HCT116 (cell line): ENCODE measurements around the gene SCARF2. TPM values are rescaled to one million over a fixed set of nuclear protein-coding genes. Genes with fewer than 3 reads are reported as not detected.

Experiments used
- ATAC-seq: fragments of 200-7000 bp; cut with Tn5 transposase; 2 replicates; pipeline ENCODE4 v1.9.1; 2020; ENCODE audit warnings: mild to moderate bottlenecking, moderate library complexity
- BruUV-seq: library from RNA; stranded (reverse); fragments of 400-500 nt; replicated peaks from 2 replicates; lab custom pipeline; 2021; lab: Mats Ljungman, UMichigan
- CTCF ChIA-PET: fragments of 300-600 bp; sonication (Branson Sonifier 250); formaldehyde crosslinking; loops from one replicate; lab custom pipeline; 2021; ENCODE audit warnings: antibody characterized with exemption; lab: Charles Lee
- POLR2A ChIA-PET: fragments of 300-600, 350-600 bp; sonication (Branson Sonifier 250); formaldehyde crosslinking; loops from one replicate; lab custom pipeline; 2021; ENCODE audit warnings: antibody characterized with exemption; lab: Charles Lee
- RAD21 ChIA-PET, 2 experiments: fragments of 300-600 bp; sonication (Branson Sonifier 250); formaldehyde crosslinking; loops; one replicate each; lab custom pipeline; 2023; ENCODE audit warnings: low total read pairs in 2 of 2; ENCODE audit not compliant: uncharacterized antibody in 2 of 2, unreplicated experiment in 2 of 2, low non-redundant PET in 1 of 2; lab: Charles Lee
- DNase-seq: peaks from one replicate; pipeline ENCODE4 v3.0.0-alpha.2; 2010; ENCODE audit warnings: low read depth, low spot score
- H2AFZ ChIP-seq: fragments of 200-600 bp; shearing (Covaris generic), sonication (generic); 2 replicates; pipeline ENCODE4 v1.6.1; 2017; ENCODE audit warnings: low read depth, mixed run types, mixed read lengths, antibody characterized with exemption, low read length; ENCODE audit not compliant: poor library complexity, severe bottlenecking
- H3K27ac ChIP-seq: 2 replicates; pipeline ENCODE4 v1.5.1; 2012; ENCODE audit warnings: low read depth, low read length
- H3K27me3 ChIP-seq: fragments of 200-600 bp; sonication (generic); 2 replicates; pipeline ENCODE4 v1.6.1; 2016; ENCODE audit warnings: mixed run types, low read length, mixed read lengths; ENCODE audit not compliant: insufficient read depth
- H3K36me3 ChIP-seq, 2 experiments: fragments of 200-500 bp in 1 of 2; fragments of 200-600 bp in 1 of 2; sonication (Bioruptor generic) in 1 of 2; sonication (generic) in 1 of 2; 2 replicates each; pipeline versions ENCODE4 v1.5.1 to v1.6.1; 2014 to 2016; ENCODE audit warnings: low read length in 2 of 2, inconsistent platforms in 1 of 2, mixed read lengths in 1 of 2, mixed run types in 1 of 2; ENCODE audit not compliant: insufficient read depth in 2 of 2, control insufficient read depth in 1 of 2
- H3K4me1 ChIP-seq, 2 experiments: fragments of 200-600 bp in 1 of 2; sonication (generic) in 1 of 2; 2 replicates each; pipeline versions ENCODE4 v1.5.1 to v1.6.1; 2012 to 2017; ENCODE audit warnings: low read length in 2 of 2, inconsistent platforms in 1 of 2, mild to moderate bottlenecking in 1 of 2, mixed read lengths in 1 of 2, mixed run types in 1 of 2, moderate library complexity in 1 of 2; ENCODE audit not compliant: insufficient read depth in 2 of 2, control insufficient read depth in 1 of 2
- H3K4me2 ChIP-seq: fragments of 200-600 bp; sonication (generic); 2 replicates; pipeline ENCODE4 v1.6.1; 2017; ENCODE audit warnings: mixed run types, low read length, mixed read lengths
- H3K4me3 ChIP-seq, 2 experiments: fragments of 200-600 bp in 1 of 2; sonication (generic) in 1 of 2; replicated peaks in 1 of 2; 2 replicates each; pipeline ENCODE4 v1.5.1; 2011 to 2016; ENCODE audit warnings: low read length in 2 of 2, control low read depth in 1 of 2, low read depth in 1 of 2, mild to moderate bottlenecking in 1 of 2, mixed read lengths in 1 of 2, mixed run types in 1 of 2
- H3K79me2 ChIP-seq: fragments of 200-600 bp; sonication (generic); 2 replicates; pipeline ENCODE4 v1.6.1; 2017; ENCODE audit warnings: mild to moderate bottlenecking, mixed run types, low read length, moderate library complexity, mixed read lengths; ENCODE audit not compliant: insufficient read depth
- H3K9ac ChIP-seq: fragments of 200-600 bp; sonication (generic); 2 replicates; pipeline ENCODE4 v1.6.1; 2016; ENCODE audit warnings: low read length, mixed read lengths
- H3K9me2 ChIP-seq: fragments of 200-600 bp; sonication (generic), shearing (Covaris generic); 2 replicates; pipeline ENCODE4 v1.6.1; 2017; ENCODE audit warnings: mixed run types, mild to moderate bottlenecking, moderate library complexity; ENCODE audit not compliant: insufficient read depth
- H3K9me3 ChIP-seq, 2 experiments: fragments of 200-500 bp in 1 of 2; fragments of 200-600 bp in 1 of 2; sonication (Bioruptor generic) in 1 of 2; sonication (generic) in 1 of 2; 2 replicates each; pipeline ENCODE4 v1.6.1; 2014 to 2017; ENCODE audit warnings: low read length in 2 of 2, mixed read lengths in 2 of 2, inconsistent platforms in 1 of 2, low read depth in 1 of 2, mild to moderate bottlenecking in 1 of 2, mixed run types in 1 of 2, moderate library complexity in 1 of 2; ENCODE audit not compliant: control insufficient read depth in 1 of 2, insufficient read depth in 1 of 2
- H4K20me1 ChIP-seq: fragments of 200-600 bp; sonication (generic), shearing (Covaris generic); 2 replicates; pipeline ENCODE4 v1.6.1; 2017; ENCODE audit warnings: mixed run types, mild to moderate bottlenecking, moderate library complexity; ENCODE audit not compliant: insufficient read depth
- CBX3 ChIP-seq: IDR thresholded peaks from 2 replicates; pipeline ENCODE4 v1.6.1; 2012; ENCODE audit warnings: low read depth
- EGR1 ChIP-seq: IDR thresholded peaks from 2 replicates; pipeline ENCODE4 v1.6.1; 2012; ENCODE audit warnings: low read depth
- EZH2phosphoT487 ChIP-seq: fragments of 200-600 bp; IDR thresholded peaks from 2 replicates; pipeline ENCODE4 v1.6.1; 2018; ENCODE audit warnings: antibody characterized with exemption, borderline replicate concordance
- FOSL1 ChIP-seq: IDR thresholded peaks from 2 replicates; pipeline ENCODE4 v1.6.1; 2012; ENCODE audit warnings: low read depth
- POLR2A ChIP-seq: IDR thresholded peaks from 2 replicates; pipeline ENCODE4 v1.7.0; 2011; ENCODE audit warnings: borderline replicate concordance; ENCODE audit not compliant: insufficient read depth, insufficient read length; ENCODE audit errors: extremely low read depth
- RAD21 ChIP-seq: IDR thresholded peaks from 2 replicates; pipeline ENCODE4 v1.6.1; 2012; ENCODE audit warnings: low read depth, mild to moderate bottlenecking
- SP1 ChIP-seq: IDR thresholded peaks from 2 replicates; pipeline ENCODE4 v1.6.1; 2012; ENCODE audit warnings: low read depth
- ZFX ChIP-seq: fragments of 450-650 bp; IDR thresholded peaks from 2 replicates; pipeline ENCODE4 v1.6.1; 2017
- intact Hi-C: fragments of 100-400 bp; cut with micrococcal nuclease; formaldehyde crosslinking; loops from 2 replicates; pipeline ENCODE4 v1.10.0; 2022
- total RNA-seq: library from RNA; stranded (reverse); gene quantifications from one replicate; pipeline ENCODE4 v1.2.1, GENCODE V29; 2021; ENCODE audit not compliant: unreplicated experiment
- TF ChIP-seq, protein P1 (sequence below): IDR thresholded peaks from 2 replicates; pipeline ENCODE4 v1.6.1; 2011; ENCODE audit warnings: mild to moderate bottlenecking, low read length, moderate library complexity; ENCODE audit not compliant: insufficient replicate concordance; ENCODE audit errors: extremely low read depth
- TF ChIP-seq, protein P2 (sequence below), 3 experiments: fragments of 200-600 bp in 1 of 3; sonication (generic) in 1 of 3; IDR thresholded peaks in 2 of 3; conservative IDR thresholded peaks in 1 of 3; 2 replicates each; pipeline ENCODE4 v1.5.1; 2012 to 2017; ENCODE audit warnings: low read depth in 2 of 3, low read length in 2 of 3, antibody characterized with exemption in 1 of 3, borderline replicate concordance in 1 of 3, control low read depth in 1 of 3, mild to moderate bottlenecking in 1 of 3, mixed read lengths in 1 of 3, mixed run types in 1 of 3, moderate library complexity in 1 of 3; ENCODE audit not compliant: insufficient read depth in 1 of 3
- TF ChIP-seq, protein P3 (sequence below): IDR thresholded peaks from 2 replicates; pipeline ENCODE4 v1.6.1; 2012; ENCODE audit warnings: low read depth
- TF ChIP-seq, protein P4 (sequence below): IDR thresholded peaks from 2 replicates; pipeline ENCODE4 v1.6.1; 2012
- TF ChIP-seq, protein P5 (sequence below): IDR thresholded peaks from 2 replicates; pipeline ENCODE4 v1.6.1; 2012

SCARF2 gene
- total RNA-seq, 1 experiment from 2014 or later: 2.5 TPM

DNA sequence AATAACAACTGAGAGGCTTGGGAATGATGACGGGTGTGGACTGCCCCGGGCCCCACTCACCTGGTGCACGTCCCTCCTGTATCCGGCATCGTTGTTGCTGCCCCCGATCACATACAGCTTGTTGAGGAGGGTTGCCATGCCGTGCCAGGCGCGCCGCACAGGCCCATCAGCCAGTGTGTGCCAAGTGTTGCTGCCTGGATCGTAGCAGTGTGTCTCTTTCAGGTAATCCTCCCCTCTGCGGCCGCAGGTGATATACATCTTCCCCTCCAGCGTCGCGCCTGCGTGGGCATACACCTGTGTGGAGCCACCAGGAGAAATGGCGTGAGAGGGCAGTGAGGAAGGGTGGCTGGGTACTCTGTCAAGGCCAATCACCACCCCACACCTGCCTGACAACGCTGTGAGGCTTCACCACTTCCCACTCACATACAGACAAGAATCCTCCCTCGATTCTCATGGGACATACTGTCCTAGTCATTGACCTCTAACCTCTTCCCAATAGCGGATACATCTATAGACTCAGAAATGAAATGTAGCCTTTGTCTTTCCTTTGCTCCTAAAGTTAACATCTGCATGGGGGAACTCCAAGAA is 8.9 kb upstream of the SCARF2 start:
- ATAC-seq (no peak), DNase-seq (no peak)
- RAD21 ChIA-PET: no interaction called here
- Histone ChIP-seq H3K79me2 (no peaks in the 10 kb centered on the region), H3K9ac (no peak overlapping the region), H3K4me3 (no peak overlapping the region), H3K27me3 (no peaks in the 10 kb centered on the region), H3K36me3 (no peaks in the 10 kb centered on the region; a peak in 1 of 4 replicates), H3K9me3 (no peaks in the 10 kb centered on the region), H3K4me2 (no peak overlapping the region), H2AFZ (no peak overlapping the region), H4K20me1 (no peaks in the 10 kb centered on the region), H3K4me1 (no peaks in the 10 kb centered on the region), H3K27ac (no peak overlapping the region), H3K9me2 (no peaks in the 10 kb centered on the region)
- BruUV-seq: no TSS peak
- intact Hi-C loops: no loop called here
- CTCF ChIA-PET: no interaction called here
- TF ChIP-seq, protein P1, sequence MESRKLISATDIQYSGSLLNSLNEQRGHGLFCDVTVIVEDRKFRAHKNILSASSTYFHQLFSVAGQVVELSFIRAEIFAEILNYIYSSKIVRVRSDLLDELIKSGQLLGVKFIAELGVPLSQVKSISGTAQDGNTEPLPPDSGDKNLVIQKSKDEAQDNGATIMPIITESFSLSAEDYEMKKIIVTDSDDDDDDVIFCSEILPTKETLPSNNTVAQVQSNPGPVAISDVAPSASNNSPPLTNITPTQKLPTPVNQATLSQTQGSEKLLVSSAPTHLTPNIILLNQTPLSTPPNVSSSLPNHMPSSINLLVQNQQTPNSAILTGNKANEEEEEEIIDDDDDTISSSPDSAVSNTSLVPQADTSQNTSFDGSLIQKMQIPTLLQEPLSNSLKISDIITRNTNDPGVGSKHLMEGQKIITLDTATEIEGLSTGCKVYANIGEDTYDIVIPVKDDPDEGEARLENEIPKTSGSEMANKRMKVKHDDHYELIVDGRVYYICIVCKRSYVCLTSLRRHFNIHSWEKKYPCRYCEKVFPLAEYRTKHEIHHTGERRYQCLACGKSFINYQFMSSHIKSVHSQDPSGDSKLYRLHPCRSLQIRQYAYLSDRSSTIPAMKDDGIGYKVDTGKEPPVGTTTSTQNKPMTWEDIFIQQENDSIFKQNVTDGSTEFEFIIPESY: no peak
- TF ChIP-seq FOSL1 (no peak), RAD21 (no peak), ZFX (no peak), EZH2phosphoT487 (no peak), POLR2A (no peak), CBX3 (no peak), SP1 (no peak), EGR1 (no peak)
- TF ChIP-seq, protein P2, sequence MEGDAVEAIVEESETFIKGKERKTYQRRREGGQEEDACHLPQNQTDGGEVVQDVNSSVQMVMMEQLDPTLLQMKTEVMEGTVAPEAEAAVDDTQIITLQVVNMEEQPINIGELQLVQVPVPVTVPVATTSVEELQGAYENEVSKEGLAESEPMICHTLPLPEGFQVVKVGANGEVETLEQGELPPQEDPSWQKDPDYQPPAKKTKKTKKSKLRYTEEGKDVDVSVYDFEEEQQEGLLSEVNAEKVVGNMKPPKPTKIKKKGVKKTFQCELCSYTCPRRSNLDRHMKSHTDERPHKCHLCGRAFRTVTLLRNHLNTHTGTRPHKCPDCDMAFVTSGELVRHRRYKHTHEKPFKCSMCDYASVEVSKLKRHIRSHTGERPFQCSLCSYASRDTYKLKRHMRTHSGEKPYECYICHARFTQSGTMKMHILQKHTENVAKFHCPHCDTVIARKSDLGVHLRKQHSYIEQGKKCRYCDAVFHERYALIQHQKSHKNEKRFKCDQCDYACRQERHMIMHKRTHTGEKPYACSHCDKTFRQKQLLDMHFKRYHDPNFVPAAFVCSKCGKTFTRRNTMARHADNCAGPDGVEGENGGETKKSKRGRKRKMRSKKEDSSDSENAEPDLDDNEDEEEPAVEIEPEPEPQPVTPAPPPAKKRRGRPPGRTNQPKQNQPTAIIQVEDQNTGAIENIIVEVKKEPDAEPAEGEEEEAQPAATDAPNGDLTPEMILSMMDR (IDR thresholded peaks at IDR 0.05 in 2 of 3, conservative IDR thresholded peaks at IDR 0.05 in 1 of 3; ENCODE audit: borderline replicate concordance in 1 of 3, insufficient read depth in 1 of 3, low read depth in 2 of 3, low read length in 2 of 3): no peak
- TF ChIP-seq, protein P3, sequence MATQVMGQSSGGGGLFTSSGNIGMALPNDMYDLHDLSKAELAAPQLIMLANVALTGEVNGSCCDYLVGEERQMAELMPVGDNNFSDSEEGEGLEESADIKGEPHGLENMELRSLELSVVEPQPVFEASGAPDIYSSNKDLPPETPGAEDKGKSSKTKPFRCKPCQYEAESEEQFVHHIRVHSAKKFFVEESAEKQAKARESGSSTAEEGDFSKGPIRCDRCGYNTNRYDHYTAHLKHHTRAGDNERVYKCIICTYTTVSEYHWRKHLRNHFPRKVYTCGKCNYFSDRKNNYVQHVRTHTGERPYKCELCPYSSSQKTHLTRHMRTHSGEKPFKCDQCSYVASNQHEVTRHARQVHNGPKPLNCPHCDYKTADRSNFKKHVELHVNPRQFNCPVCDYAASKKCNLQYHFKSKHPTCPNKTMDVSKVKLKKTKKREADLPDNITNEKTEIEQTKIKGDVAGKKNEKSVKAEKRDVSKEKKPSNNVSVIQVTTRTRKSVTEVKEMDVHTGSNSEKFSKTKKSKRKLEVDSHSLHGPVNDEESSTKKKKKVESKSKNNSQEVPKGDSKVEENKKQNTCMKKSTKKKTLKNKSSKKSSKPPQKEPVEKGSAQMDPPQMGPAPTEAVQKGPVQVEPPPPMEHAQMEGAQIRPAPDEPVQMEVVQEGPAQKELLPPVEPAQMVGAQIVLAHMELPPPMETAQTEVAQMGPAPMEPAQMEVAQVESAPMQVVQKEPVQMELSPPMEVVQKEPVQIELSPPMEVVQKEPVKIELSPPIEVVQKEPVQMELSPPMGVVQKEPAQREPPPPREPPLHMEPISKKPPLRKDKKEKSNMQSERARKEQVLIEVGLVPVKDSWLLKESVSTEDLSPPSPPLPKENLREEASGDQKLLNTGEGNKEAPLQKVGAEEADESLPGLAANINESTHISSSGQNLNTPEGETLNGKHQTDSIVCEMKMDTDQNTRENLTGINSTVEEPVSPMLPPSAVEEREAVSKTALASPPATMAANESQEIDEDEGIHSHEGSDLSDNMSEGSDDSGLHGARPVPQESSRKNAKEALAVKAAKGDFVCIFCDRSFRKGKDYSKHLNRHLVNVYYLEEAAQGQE: no peak
- TF ChIP-seq, protein P4, sequence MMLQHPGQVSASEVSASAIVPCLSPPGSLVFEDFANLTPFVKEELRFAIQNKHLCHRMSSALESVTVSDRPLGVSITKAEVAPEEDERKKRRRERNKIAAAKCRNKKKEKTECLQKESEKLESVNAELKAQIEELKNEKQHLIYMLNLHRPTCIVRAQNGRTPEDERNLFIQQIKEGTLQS: no peak
- TF ChIP-seq, protein P5, sequence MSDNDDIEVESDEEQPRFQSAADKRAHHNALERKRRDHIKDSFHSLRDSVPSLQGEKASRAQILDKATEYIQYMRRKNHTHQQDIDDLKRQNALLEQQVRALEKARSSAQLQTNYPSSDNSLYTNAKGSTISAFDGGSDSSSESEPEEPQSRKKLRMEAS: no peak
- POLR2A ChIA-PET: no interaction called here
